Gastroesophageal sphincter (tissue), 3 donors: ENCODE measurements around the gene IMMP2L.

Experiments used
- CTCF ChIP-seq, 4 experiments: fragments of 200-600 bp in 2 of 4; fragments of 450-650 bp in 2 of 4; sonication (generic) in 1 of 4; IDR thresholded peaks; one replicate each; pipeline ENCODE4 v1.5.1; 2017 to 2019; ENCODE audit warnings: antibody characterized with exemption in 4 of 4, mild to moderate bottlenecking in 2 of 4, moderate library complexity in 2 of 4
- POLR2AphosphoS5 ChIP-seq: sonication (generic); formaldehyde crosslinking; IDR thresholded peaks from one replicate; pipeline ENCODE4 v1.6.1; 2017; ENCODE audit warnings: antibody characterized with exemption

DNA sequence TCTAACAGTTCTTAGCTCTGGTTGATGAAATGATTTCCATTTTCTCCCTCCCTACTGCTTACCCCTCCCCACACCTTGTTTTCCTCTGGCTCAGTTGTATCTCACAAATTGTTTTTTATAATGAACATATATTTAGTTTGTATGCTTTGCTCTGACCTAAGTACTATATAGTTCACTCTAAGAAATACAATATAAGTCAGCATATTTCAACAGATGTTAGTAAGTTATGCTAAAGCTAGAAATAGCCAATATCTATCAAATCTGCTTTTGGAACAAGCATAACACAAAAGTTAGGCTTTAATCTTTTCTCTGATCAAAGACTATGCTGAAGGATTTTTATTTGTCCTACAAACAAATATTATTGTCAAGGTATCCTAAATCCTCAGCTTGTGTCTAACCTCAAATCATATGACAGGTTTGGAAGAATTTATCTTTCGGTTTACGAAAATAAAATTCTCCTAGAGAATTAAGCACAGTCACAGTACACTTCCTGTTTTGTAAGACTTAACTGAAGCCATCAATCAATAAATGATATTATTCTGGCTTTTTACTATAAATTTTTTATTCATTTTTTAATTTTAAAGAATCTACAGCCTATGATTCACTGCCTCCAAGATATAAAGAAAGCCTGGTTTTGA lies 67.0 kb downstream of the IMMP2L start:
- TF ChIP-seq CTCF (IDR thresholded peaks at IDR 0.05): no peak
- TF ChIP-seq POLR2AphosphoS5: no peak
